ENCODE data around the gene TOM1L2. TPM values are rescaled to one million over a fixed set of nuclear protein-coding genes. Genes with fewer than 3 reads are reported as not detected.

TOM1L2 gene
- polyA plus RNA-seq, 1 donor from 2014 or later, result 40.9 TPM

GRCh38 chr17:17965152-17965721, 7.0 kb downstream of the TOM1L2 start:
- H3K9me2 ChIP-seq (ENCODE audit: insufficient read depth, low read length), result no peaks in the 10 kb centered on the region
- H3K9me3 ChIP-seq (ENCODE audit: low read length), result no peaks in the 10 kb centered on the region
- no peak overlapping the region for H3K4me3 ChIP-seq (ENCODE audit: low read length)
- TF ChIP-seq TAF1 (IDR thresholded peaks at IDR 0.05; ENCODE audit: low read depth), result no peak
- no peak for TF ChIP-seq MXI1 (conservative IDR thresholded peaks at IDR 0.05; ENCODE audit: poor library complexity, severe bottlenecking)
- no peak for TF ChIP-seq EP300 (conservative IDR thresholded peaks at IDR 0.05; ENCODE audit: poor library complexity, severe bottlenecking)
- TF ChIP-seq SMC3 (conservative IDR thresholded peaks at IDR 0.05; ENCODE audit: poor library complexity), result no peak
- TF ChIP-seq RAD21 (conservative IDR thresholded peaks at IDR 0.05), result no peak
- TF ChIP-seq, protein P1, sequence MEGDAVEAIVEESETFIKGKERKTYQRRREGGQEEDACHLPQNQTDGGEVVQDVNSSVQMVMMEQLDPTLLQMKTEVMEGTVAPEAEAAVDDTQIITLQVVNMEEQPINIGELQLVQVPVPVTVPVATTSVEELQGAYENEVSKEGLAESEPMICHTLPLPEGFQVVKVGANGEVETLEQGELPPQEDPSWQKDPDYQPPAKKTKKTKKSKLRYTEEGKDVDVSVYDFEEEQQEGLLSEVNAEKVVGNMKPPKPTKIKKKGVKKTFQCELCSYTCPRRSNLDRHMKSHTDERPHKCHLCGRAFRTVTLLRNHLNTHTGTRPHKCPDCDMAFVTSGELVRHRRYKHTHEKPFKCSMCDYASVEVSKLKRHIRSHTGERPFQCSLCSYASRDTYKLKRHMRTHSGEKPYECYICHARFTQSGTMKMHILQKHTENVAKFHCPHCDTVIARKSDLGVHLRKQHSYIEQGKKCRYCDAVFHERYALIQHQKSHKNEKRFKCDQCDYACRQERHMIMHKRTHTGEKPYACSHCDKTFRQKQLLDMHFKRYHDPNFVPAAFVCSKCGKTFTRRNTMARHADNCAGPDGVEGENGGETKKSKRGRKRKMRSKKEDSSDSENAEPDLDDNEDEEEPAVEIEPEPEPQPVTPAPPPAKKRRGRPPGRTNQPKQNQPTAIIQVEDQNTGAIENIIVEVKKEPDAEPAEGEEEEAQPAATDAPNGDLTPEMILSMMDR (IDR thresholded peaks at IDR 0.05; ENCODE audit: poor library complexity, severe bottlenecking), result no peak
- no peak for TF ChIP-seq EZH2 (IDR thresholded peaks at IDR 0.05; ENCODE audit: borderline replicate concordance, insufficient read depth, low read length, poor library complexity, severe bottlenecking)
- no peak for TF ChIP-seq POLR2AphosphoS5 (IDR thresholded peaks at IDR 0.05)
- no peak for TF ChIP-seq REST (IDR thresholded peaks at IDR 0.05; ENCODE audit: borderline replicate concordance)
- no peaks in the 10 kb centered on the region for H3K27me3 ChIP-seq (ENCODE audit: insufficient read depth, low read depth, low read length)
- no peak overlapping the region for H3K27ac ChIP-seq (ENCODE audit: low read length)
- H3K4me2 ChIP-seq (ENCODE audit: low read length), result no peak overlapping the region
- no peak overlapping the region for H2AFZ ChIP-seq (ENCODE audit: low read depth, low read length)
- no peaks in the 10 kb centered on the region for H3F3A ChIP-seq (ENCODE audit: insufficient read depth, low read length, poor library complexity, severe bottlenecking)
- no peaks in the 10 kb centered on the region for H3K36me3 ChIP-seq (ENCODE audit: insufficient read depth, low read length)
- no peaks in the 10 kb centered on the region for H4K20me1 ChIP-seq (ENCODE audit: insufficient read depth)
- no peak overlapping the region for H3K9ac ChIP-seq (ENCODE audit: low read length)
- peaks cover 26% of the 10 kb centered on the region for H3K79me2 ChIP-seq (replicated peaks; ENCODE audit: insufficient read depth, low read length)

DNA sequence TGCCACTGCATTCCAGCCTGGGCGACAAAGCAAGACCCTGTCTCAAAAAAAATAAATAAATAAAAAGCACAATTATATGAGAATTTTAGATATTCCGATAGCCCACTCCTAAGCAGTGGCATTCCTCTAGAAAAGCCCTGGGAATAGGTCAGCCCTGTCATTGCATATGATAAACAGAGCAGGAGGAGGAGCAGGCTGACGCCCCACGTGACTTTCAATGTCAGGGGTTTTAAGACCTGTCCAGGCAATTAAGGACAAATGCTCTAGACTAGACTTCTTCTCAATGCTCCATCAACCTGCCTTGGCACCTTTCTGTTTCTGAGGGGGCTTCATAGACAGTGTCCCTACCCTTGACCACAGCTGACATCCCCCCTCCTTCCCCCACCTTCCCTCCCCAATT, 7.5 kb downstream of the TOM1L2 start:
- Histone ChIP-seq H2AFZ (ENCODE audit: low read depth, low read length) (no peak overlapping the region), H3K9me2 (ENCODE audit: insufficient read depth, low read length) (no peaks in the 10 kb centered on the region), H3K36me3 (ENCODE audit: insufficient read depth, low read length) (no peaks in the 10 kb centered on the region), H3K79me2 (replicated peaks; ENCODE audit: insufficient read depth, low read length) (peaks cover 22% of the 10 kb centered on the region), H3K27me3 (ENCODE audit: insufficient read depth, low read depth, low read length) (no peaks in the 10 kb centered on the region), H3K9ac (ENCODE audit: low read length) (no peak overlapping the region), H3K4me2 (ENCODE audit: low read length) (no peak overlapping the region), H3K4me3 (ENCODE audit: low read length) (no peak overlapping the region), H3K9me3 (ENCODE audit: low read length) (no peaks in the 10 kb centered on the region), H3F3A (ENCODE audit: insufficient read depth, low read length, poor library complexity, severe bottlenecking) (no peaks in the 10 kb centered on the region), H3K27ac (ENCODE audit: low read length) (no peak overlapping the region), H4K20me1 (ENCODE audit: insufficient read depth) (no peaks in the 10 kb centered on the region)
- TF ChIP-seq SMC3 (conservative IDR thresholded peaks at IDR 0.05; ENCODE audit: poor library complexity) (no peak), REST (IDR thresholded peaks at IDR 0.05; ENCODE audit: borderline replicate concordance) (no peak), RAD21 (conservative IDR thresholded peaks at IDR 0.05) (no peak), POLR2AphosphoS5 (IDR thresholded peaks at IDR 0.05) (no peak), TAF1 (IDR thresholded peaks at IDR 0.05; ENCODE audit: low read depth) (no peak), EP300 (conservative IDR thresholded peaks at IDR 0.05; ENCODE audit: poor library complexity, severe bottlenecking) (no peak), EZH2 (IDR thresholded peaks at IDR 0.05; ENCODE audit: borderline replicate concordance, insufficient read depth, low read length, poor library complexity, severe bottlenecking) (no peak), MXI1 (conservative IDR thresholded peaks at IDR 0.05; ENCODE audit: poor library complexity, severe bottlenecking) (no peak)
- TF ChIP-seq, protein P1 (IDR thresholded peaks at IDR 0.05; ENCODE audit: poor library complexity, severe bottlenecking), result no peak

All from neural cell (in vitro differentiated cells).